Measurements from ENCODE around the gene GRIK4. TPM values are rescaled to one million over a fixed set of nuclear protein-coding genes. Genes with fewer than 3 reads are reported as not detected.

GRIK4 gene
- total RNA-seq, 1 donor from 2014 or later, result 0.39 TPM

DNA sequence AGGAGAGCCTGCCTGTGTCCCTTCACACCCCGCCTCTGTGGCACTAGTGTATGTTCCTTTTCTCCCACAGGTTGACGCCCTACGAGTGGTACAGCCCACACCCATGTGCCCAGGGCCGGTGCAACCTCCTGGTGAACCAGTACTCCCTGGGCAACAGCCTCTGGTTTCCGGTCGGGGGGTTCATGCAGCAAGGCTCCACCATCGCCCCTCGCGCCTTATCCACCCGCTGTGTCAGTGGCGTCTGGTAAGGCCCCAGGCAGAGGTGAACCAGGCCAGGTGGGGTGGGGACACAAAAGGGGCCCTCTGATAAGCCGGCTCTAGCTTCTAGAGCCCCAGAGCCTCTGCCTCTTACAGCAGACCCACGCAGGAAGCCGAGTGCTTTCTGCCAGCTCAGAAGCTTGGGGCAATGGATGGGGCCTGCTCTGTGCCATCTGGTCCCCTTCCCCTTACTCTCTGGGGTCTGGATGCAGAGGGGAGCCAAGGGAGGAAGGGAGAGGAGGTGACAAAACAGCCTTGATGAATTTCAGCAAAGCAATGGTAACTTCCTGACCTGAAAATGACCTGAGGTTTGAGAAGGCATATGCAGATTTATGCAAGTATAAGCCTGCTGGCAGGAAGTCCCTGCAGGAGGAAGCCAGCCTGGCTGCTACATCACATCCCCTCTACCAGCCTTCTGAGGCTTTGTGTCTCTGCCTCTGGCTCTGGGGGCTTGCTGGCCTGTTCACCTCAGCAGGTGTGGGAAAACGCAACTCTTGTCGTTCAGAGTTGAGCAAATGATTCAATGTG lies 445.4 kb downstream of the GRIK4 start:
- no peak for DNase-seq

DNA sequence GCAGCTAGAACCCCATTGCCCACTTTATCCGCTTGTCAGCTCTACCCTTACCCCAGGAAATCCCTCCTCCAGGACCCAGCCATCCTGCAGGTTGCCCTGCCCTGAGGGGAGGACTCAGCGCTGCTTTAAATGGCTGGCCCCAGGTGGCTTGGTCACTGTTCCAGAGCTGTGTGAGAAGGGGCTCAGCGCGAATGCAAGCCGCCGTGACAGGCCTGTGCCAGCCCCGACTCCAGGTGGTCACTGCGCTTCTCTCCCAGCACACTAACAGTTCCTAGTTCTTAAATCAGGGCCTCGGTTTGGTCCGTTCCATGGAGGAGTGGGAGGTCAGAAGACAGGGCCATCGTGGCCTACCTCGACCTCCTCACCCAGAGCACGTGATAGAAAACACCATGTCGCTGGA lies 446.6 kb downstream of the GRIK4 start:
- no peak for DNase-seq

DNA sequence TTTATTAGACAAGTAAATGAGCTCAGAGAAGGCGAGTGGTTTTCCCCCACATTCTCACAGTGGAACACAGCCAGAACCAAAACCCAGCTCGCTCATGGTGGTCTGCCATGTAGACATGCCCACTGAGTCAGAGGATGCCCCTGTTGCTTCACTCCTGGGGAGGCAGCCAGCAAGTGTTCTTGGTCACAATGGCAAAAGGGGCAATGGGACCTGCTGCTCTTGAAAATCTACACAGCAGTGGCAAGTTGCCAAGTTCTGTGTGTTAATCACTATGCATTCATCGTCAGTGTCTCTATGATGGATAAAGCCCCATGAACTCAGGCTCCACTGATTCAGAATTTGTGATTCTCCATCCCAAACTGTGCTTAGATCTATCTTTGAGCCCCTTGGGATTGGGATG lies 447.6 kb downstream of the GRIK4 start:
- no peak for DNase-seq

DNA sequence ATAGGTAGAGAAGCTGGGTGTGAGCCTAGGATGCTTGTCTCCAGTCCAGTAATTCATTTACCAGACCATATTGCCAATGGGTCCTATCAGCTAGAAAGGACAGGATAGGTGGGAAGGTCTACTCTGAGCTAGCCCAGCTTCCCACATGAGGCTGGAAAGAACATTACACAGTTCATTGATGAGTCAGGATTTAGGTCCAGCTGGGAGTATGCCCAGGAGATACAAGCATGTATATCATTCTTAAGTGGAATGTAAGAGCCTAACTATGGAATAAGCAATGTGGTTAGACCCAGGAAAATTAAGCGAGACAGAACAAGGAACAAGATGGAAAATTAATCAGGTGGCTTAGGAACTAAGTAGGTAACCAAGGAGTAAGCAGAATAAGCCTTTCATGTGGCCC lies 453.3 kb downstream of the GRIK4 start:
- no peak for DNase-seq

DNA sequence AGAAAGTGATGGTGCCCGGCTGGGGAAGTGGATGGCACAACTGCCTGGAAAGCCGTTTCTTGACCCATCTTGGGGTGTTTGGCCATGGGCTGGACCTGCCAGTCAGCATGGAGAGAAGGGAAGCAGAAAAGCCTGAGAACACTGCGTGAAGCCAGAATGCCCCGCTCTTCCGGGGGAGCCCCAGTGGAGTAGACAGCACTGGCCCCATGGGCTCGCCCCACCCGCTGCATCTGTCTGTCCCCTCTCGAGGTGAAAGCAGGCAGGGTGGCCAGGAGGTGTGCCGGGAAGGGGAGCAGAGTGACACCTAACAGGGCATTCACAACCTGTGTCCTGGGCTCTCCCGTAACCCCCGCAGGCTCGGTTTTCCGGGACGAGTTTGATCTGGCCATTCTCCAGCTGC lies 455.3 kb downstream of the GRIK4 start:
- DNase-seq, result no peak

DNA sequence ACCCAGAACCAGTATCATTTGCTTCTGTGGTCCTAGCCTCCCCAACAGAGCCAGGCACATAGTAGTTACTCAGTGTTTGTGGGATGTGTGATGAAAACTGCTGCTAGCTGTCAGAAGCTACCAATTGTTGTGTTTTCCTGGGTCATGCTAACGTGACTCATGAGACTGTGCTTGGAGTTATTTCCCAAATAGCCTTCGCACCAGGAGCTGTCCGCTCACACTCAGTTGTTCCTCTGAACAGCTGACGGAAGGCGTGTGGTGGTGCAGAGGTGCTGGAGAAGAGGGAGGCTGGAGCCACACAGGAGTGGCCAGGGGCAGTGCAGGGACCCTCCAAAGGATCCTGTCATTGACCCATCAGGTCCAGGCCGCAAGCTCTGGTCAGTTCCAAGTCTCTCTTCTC lies 458.4 kb downstream of the GRIK4 start:
- DNase-seq, result no peak

DNA sequence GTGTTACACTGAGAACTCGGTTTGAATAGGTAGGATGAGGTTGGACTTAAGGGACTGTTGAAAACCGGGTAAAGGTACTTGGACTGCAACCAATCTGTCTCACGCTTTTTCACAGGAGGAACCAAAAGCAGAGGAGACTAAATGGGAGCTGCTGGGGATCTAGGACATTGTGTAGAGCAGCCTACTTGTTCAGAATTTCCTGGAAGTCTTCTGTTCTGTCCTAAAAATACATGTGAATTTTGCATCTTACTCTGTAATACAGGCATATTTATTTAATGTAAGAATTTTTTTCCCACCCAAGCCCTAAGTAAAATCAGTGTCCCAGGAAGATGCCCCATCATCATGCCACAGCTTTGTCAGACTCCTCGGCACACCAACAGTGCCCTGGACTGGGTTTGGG lies 460.3 kb downstream of the GRIK4 start:
- DNase-seq, result no peak

DNA sequence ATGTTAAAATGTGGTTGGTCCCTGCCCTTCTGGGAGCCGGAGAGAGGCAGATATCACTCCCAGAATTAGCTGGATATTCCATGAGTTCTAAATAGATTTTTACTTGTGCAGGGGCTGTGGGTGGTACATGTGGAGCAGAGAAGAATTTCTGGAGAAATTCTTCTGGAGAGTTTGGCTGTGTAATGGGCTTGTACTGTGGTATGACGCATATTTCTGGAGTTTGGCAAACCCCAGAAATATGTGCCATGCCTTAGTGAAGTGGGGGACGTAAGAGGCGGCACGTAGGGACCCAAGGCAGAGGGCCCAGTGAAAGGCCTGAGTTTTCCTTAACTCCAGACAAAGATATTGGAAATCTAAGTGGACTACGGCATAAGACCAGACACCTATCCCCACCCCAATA lies 461.1 kb downstream of the GRIK4 start:
- DNase-seq, result no peak

DNA sequence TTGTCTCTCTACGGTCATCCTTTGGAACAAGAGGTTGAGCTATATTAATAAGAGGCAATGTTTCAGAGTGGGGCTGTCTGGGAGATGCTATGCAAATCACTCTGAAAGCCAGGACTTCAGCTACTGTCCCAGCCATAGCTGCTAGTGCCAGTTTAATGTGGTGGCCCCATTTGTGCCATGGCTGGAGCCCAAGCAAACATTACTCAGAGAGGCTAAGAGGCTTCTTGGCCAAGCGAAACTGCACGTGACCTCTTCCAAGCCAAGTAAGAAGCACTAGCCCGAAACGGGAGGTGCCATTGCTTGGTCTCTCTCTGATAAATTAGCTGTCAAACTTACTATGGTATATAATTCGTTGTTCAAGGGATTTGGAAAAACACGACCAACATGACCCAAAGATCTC lies 462.0 kb downstream of the GRIK4 start:
- no peak for DNase-seq

DNA sequence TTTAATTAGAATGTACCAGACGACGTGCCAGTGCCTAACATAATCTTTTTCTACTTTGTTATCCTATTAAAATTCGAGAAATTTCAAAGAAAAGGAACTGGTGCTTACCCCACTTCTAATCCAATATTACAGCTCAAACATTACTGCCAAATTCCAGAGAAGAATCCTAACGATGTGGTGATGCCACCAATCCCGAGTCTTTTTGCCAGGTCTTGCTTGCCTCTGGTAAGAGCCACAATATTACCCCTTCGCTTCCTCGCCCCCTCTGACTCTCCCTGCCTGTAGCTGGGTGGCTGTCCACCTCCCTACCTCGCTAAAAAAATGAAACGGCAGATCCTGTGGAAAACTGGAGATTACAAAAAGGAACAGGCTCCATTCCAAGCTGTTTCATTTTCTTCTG lies 462.9 kb downstream of the GRIK4 start:
- no peak for DNase-seq

DNA sequence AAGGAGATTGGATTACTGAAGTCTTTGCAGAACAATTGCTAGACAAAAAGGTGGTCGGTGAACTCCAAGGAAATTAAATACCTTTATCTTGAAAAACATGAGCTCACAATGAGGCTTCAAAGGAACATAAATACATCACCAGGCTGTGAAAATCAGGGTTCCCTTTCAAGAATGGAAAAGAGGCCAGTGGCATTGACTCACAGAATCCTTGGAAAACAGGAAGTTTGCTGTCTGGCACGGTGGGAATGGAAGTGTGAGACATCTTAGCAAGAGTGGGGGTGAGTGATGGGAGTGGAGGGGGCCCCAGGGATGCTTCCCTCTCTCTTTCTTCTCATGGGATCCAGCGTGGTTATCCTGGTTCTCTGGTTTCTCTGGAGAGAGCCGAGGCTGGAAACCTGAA lies 463.4 kb downstream of the GRIK4 start:
- DNase-seq, result no peak

DNA sequence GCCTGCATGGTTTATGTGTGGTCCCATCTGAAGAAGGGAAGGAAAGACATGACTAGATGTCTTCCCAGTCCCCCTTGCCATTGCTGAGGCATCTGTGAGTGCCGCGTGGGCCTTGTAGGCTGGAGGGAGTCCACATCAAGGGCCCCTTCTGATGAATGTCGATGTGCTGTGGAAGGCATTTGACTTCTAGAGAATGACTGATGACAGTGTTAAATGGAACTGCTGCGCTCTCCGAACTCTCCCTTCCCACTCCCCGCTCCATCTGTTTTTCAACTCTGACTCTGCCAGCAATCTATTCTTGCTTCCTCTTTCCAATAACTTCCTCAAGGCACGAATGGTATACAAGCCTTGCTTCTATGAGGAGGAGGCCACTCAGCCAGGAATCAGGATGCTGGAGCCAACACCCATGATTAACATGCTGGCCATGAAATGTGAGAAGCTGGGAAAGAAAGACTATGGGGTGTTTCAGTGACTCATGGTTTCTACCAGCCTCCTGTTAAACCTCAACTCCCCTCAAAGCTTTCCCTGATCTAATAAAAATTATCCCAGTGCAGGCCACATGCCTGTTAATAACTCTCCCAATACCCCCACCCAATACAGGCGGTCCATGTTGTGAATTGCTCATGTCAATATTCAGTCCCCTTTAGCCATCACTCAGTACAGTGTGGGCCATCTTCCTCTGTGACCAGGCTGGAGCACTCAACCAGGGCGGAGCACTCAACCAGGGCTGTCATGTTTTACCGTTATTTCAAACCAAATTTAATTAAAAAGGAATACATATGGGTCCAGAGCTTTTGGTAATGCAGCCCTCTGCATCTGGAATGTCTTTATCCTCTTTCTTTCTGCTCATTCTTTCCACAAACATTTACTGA lies 466.0 kb downstream of the GRIK4 start:
- no peak for DNase-seq

DNA sequence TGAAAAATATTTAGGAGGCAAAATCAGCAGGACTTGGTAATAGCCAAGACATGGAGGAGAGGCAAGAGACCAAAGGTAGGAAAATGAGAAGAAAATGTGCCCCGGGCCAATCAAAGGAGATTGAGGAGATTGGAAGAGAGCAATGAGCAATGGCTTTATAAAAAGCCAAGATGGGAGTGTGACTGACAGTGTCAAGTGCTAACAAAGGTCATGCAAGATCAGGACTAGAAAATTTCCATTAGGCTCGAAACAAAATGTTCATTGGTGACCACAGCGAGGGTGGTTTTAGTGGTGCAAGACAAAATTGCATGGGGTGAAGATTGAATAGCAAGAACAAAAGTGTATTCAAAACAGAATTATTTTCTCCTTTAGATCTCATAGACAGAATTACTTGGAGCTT lies 467.2 kb downstream of the GRIK4 start:
- no peak for DNase-seq

DNA sequence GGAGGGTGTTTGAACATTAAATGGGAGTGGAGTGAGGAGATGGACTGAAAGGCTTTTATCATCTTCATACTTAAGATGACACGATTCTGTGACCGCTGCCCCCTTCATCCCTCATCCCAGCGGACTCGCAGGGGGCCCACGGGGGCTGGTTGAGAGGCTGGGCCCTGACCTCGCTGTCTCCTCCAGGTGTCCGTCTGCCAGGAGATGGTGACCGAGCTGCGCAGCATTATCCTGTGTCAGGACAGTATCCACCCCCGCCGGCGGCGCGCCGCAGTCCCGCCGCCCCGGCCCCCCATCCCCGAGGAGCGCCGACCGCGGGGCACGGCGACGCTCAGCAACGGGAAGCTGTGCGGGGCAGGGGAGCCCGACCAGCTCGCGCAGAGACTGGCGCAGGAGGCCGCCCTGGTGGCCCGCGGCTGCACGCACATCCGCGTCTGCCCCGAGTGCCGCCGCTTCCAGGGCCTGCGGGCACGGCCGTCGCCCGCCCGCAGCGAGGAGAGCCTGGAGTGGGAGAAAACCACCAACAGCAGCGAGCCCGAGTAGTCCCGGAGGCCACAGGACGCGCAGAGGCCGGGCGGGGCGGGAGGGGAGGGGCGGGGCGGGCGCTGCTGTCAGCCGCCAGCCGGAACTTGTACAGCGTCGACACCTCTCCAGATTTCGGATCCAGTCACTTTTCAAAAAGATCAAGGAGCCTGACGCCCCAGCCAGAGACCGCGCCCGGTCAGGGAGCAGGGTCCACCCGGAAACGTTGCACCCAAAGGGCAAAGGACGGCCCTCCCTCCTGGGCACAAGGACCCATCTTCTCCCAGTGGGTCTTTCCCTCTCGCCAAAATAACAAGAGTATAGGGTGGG lies 474.4 kb downstream of the GRIK4 start:
- DNase-seq, result peak; percentile 2

DNA sequence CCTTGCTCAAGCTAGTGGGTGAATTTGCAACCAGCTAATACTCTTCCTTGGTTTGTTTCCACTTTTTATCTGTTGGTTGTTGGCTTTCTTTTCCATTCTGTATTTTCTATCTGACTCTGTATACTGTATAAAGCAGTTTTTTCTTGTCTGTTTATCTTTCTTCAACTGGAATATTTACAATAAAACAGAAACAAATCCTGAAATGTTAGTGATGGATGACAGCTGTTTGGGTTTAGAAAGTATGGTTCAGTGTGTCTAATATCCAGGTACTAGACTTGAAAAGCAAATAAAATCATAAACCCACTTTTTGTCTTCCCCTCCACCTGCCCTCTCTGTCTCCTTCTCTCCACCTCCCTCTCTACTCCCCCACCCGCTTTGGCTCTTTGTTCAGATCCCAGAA lies 477.1 kb downstream of the GRIK4 start:
- no peak for DNase-seq

DNA sequence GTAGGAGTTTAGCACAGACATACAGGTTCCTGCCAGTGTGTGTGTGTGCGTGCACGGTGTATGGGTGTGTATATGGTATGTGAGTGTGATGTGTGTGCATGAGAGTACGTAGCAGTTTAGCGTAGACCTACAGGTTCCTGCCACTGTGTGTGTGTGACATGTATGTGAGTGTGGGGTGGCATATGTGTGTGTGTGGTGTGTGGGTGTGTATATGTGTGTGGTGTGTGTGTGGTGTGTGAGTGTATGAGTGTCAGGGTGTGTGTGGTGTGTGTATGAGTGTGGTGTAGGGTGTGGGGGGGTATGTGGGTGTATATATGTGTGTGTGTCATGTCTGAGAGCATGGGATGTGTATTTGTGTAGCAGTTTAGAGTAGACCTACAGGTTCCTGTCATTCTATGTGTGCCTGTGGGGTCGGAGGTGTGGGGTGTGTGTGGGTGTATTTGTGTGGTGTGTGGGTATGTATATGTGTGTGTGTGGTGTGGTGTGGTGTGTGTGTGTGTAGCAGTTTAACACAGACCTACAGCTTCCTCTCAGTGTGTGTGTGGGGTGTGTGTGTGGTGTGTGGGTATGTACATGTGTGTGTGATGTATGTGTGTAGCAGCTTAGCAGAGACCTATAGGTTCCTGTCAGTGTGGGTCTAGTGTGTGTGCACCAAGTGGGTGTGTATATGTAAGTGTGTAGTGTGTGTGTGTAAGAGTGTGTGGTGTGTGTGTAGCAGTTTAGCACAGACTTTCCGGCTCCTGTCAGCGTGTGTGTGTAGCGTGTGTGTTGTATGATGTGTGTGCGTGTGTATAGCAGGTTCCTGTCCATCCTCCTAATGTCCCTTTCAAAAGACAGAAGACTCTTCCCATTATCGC lies 480.5 kb downstream of the GRIK4 start:
- DNase-seq, result no peak

DNA sequence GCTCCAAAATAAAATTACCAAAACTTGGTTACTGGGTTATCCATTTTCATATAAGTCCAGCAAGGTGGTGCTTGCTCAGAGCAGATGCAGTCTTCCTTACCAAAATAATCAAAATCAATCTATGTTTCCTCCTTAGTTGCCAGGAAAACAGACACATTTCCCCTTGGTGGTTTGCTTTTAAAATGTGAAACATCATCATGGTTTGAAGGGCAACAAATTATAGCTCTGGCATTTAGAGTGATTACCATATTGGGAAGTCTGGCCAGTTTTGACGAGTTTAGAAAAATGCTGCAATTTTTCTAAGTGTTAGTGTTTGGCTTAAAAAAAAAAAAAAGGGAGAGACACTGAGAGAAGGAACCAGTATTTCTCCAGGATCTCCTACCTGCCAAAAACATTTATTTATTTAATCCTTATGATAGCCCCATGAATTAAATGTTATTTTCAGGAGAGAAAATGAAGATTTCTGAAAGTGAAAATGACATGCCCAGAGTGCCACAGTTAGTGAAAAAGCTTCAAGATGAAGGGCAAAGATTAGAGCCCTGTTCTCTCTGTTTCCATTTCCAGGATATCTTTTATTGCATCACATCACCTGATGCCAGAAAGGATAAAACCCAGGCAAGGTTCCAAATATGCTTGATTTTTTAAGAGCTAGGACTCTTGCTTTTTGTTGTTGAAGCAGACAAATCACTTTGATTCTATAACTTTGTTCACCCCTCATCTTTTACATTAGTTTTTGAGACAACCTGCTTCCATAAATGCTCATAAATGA lies 482.7 kb downstream of the GRIK4 start:
- no peak for DNase-seq

DNA sequence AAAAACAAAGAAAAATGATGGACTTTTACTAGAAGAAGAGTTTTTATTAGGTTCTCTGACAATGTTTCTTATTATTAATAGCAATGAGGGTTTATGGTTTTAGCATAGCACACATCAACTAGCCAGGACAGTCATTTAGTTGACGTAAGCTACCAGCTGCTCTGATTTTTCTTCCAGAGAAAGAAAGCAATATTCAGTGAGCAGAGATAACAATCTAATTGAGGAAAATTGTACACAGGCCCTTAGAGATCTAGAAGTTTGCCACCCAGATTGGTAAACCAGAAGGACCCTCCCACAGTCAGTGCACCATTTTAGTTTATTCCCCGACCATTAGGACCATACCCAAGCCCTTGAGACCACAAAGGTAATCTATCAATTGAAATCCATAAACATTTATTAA lies 483.6 kb downstream of the GRIK4 start:
- no peak for DNase-seq

DNA sequence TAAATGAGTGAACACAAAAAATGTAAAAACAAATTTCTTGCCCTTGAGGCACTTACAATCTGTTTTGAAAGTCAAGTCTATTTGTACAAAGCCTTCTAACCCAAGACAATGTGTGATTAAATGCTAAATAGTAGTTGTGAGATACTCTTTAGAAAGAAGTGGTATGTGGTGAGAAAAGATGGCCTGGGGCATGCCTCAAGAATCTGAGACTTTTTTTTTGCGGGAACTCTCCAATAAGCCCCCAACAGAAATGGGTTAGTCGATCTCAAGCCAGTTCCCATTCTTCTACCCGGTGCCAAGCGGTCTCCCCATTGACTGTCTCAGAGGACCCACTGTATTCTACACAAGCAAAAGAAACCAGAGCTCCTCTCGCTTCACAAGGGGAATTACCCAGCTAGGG lies 485.4 kb downstream of the GRIK4 start:
- no peak for DNase-seq

DNA sequence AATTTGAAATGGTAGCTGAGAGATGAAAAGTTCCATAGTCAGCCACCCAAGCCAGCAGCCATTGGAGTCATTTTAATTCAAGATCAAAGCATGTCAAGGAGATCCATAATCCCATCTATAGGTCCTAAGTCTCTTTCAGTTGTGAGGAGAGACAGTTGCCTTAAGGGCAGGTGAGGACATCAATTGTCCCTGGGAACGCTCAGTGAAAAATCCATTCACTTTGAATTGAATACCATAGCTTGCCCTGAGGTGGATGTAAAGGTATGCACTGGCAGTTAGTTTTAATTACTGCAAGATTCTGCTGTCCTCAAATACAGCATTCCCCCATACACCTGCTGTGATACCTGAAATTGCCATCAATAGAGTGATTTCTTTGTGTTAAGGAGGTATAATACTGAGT lies 487.0 kb downstream of the GRIK4 start:
- DNase-seq, result no peak

DNA sequence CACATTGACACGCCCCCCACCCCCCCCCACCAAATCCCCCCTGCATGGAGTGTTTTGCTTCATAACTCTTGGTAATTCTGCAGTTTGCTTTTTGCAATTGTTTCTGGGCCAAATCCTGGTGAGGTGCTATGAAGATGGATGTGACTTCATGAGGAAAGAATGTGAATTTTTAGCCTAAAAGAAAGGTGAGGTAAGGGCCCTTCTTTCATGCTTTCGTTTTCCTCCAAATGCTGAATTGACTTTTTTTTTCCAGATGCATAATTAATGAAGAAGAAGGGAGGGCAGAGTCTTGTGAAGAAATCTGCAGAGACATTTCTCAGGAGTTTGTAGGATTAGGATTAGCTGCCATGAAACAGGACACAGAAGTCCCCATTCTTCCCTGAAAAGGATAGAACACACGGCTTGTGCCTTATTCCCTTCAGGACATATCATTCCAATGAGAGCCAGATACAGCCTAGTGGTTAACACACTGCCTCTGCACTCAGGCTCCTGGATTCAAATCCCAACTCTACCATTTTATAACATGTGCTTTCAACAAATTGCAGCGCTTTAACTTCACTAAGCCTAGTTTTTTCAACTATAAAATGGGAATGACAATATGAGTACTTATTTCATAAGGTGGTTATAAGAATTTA lies 492.8 kb downstream of the GRIK4 start:
- no peak for DNase-seq
